H9 (cell line): ENCODE results near the gene FBN1. TPM values are rescaled to one million over a fixed set of nuclear protein-coding genes. Genes with fewer than 3 reads are reported as not detected.

Experiments
- DNase-seq: peaks from one replicate; pipeline ENCODE4 v3.0.0-alpha.2; 2017
- H2AFZ ChIP-seq: one replicate; pipeline ENCODE4 v1.6.1; 2013; ENCODE audit warnings: mild to moderate bottlenecking, low read length, control low read depth, moderate library complexity
- H2AK5ac ChIP-seq: 2 replicates; pipeline ENCODE4 v1.6.1; 2013; ENCODE audit warnings: low read length, control low read depth, mixed read lengths; ENCODE audit not compliant: insufficient read length
- H2BK120ac ChIP-seq: one replicate; pipeline ENCODE4 v1.6.1; 2013; ENCODE audit warnings: low read depth, mild to moderate bottlenecking, low read length, control low read depth, inconsistent platforms; ENCODE audit not compliant: poor library complexity, severe bottlenecking
- H2BK12ac ChIP-seq: 2 replicates; pipeline ENCODE4 v1.6.1; 2013; ENCODE audit warnings: low read length, control low read depth, mixed read lengths, low read depth; ENCODE audit not compliant: insufficient read length
- H2BK15ac ChIP-seq: 2 replicates; pipeline ENCODE4 v1.6.1; 2013; ENCODE audit warnings: low read depth, low read length, control low read depth
- H2BK20ac ChIP-seq: one replicate; pipeline ENCODE4 v1.6.1; 2013; ENCODE audit warnings: low read depth, mild to moderate bottlenecking, low read length, control low read depth, inconsistent platforms; ENCODE audit not compliant: poor library complexity, severe bottlenecking
- H2BK5ac ChIP-seq: 2 replicates; pipeline ENCODE4 v1.6.1; 2013; ENCODE audit warnings: low read length, control low read depth, mixed read lengths; ENCODE audit not compliant: insufficient read length
- H3K14ac ChIP-seq: 2 replicates; pipeline ENCODE4 v1.6.1; 2013; ENCODE audit warnings: low read length, control low read depth; ENCODE audit not compliant: insufficient read depth
- H3K18ac ChIP-seq: 2 replicates; pipeline ENCODE4 v1.6.1; 2013; ENCODE audit warnings: low read depth, mild to moderate bottlenecking, mixed read lengths, low read length, control low read depth; ENCODE audit not compliant: insufficient read length
- H3K23ac ChIP-seq: 2 replicates; pipeline ENCODE4 v1.6.1; 2013; ENCODE audit warnings: low read length, control low read depth, mixed read lengths, low read depth; ENCODE audit not compliant: insufficient read length
- H3K23me2 ChIP-seq: 2 replicates; pipeline ENCODE4 v1.6.1; 2013; ENCODE audit warnings: low read depth, mild to moderate bottlenecking, mixed read lengths, low read length, control low read depth; ENCODE audit not compliant: insufficient read length, poor library complexity, severe bottlenecking
- H3K27ac ChIP-seq: 2 replicates; pipeline ENCODE4 v1.5.1; 2013; ENCODE audit warnings: low read length, control low read depth, mixed read lengths, low read depth; ENCODE audit not compliant: insufficient read length
- H3K27me3 ChIP-seq: 2 replicates; pipeline ENCODE4 v1.6.1; 2013; ENCODE audit warnings: low read length, control low read depth, inconsistent platforms; ENCODE audit not compliant: insufficient read depth
- H3K4ac ChIP-seq: 2 replicates; pipeline ENCODE4 v1.6.1; 2013; ENCODE audit warnings: low read depth, mild to moderate bottlenecking, control low read depth, inconsistent platforms, low read length, moderate library complexity
- H3K4me1 ChIP-seq: 2 replicates; pipeline ENCODE4 v1.6.1; 2013; ENCODE audit warnings: low read length, control low read depth, inconsistent platforms; ENCODE audit not compliant: insufficient read depth
- H3K4me2 ChIP-seq: 2 replicates; pipeline ENCODE4 v1.6.1; 2013; ENCODE audit warnings: low read length, control low read depth, mixed read lengths; ENCODE audit not compliant: insufficient read length, insufficient read depth
- H3K56ac ChIP-seq: 2 replicates; pipeline ENCODE4 v1.6.1; 2013; ENCODE audit warnings: low read depth, mild to moderate bottlenecking, mixed read lengths, low read length, control low read depth; ENCODE audit not compliant: insufficient read length
- H3K79me1 ChIP-seq: 2 replicates; pipeline ENCODE4 v1.6.1; 2013; ENCODE audit warnings: low read depth, mild to moderate bottlenecking, moderate library complexity, low read length, control low read depth, inconsistent platforms; ENCODE audit not compliant: insufficient read depth, poor library complexity, severe bottlenecking
- H3K79me2 ChIP-seq: 2 replicates; pipeline ENCODE4 v1.6.1; 2013; ENCODE audit warnings: low read length, control low read depth, inconsistent platforms; ENCODE audit not compliant: insufficient read depth
- H3K9ac ChIP-seq: 2 replicates; pipeline ENCODE4 v1.6.1; 2013; ENCODE audit warnings: low read length, control low read depth, mixed read lengths; ENCODE audit not compliant: insufficient read length; ENCODE audit errors: extremely low read depth
- H3K9me3 ChIP-seq: one replicate; pipeline ENCODE4 v1.6.1; 2013; ENCODE audit warnings: low read depth, low read length, inconsistent platforms; ENCODE audit not compliant: control insufficient read depth
- H3T11ph ChIP-seq: one replicate; pipeline ENCODE4 v1.6.1; 2013; ENCODE audit warnings: mild to moderate bottlenecking, low read length, control low read depth, inconsistent platforms
- H4K20me1 ChIP-seq: one replicate; pipeline ENCODE4 v1.6.1; 2013; ENCODE audit not compliant: control insufficient read depth, insufficient read length, insufficient read depth
- H4K5ac ChIP-seq: 2 replicates; pipeline ENCODE4 v1.6.1; 2013; ENCODE audit warnings: low read depth, mild to moderate bottlenecking, mixed read lengths, low read length, control low read depth; ENCODE audit not compliant: insufficient read length
- H4K8ac ChIP-seq: replicated peaks from 2 replicates; pipeline ENCODE4 v1.6.1; 2013; ENCODE audit warnings: low read length, control low read depth, mixed read lengths, low read depth; ENCODE audit not compliant: insufficient read length
- H4K91ac ChIP-seq: 2 replicates; pipeline ENCODE4 v1.6.1; 2013; ENCODE audit warnings: low read depth, mild to moderate bottlenecking, moderate library complexity, mixed read lengths, low read length, control low read depth; ENCODE audit not compliant: insufficient read length
- H3K27ac Mint-ChIP-seq, 3 experiments: 2 replicates in 2 of 3; 3 replicates in 1 of 3; pipeline ENCODE4 v1.8.0; 2020 to 2021; ENCODE audit warnings: mixed read lengths in 3 of 3, mild to moderate bottlenecking in 1 of 3, moderate library complexity in 1 of 3
- H3K27me3 Mint-ChIP-seq: 2 replicates; pipeline ENCODE4 v1.8.0; 2021; ENCODE audit warnings: low read depth, mild to moderate bottlenecking, moderate library complexity, mixed read lengths
- H3K36me3 Mint-ChIP-seq, 3 experiments: 2 replicates in 2 of 3; 3 replicates in 1 of 3; pipeline ENCODE4 v1.8.0; 2020 to 2021; ENCODE audit warnings: low read depth in 3 of 3, mixed read lengths in 3 of 3; ENCODE audit not compliant: insufficient read depth in 1 of 3
- H3K4me1 Mint-ChIP-seq, 2 experiments: 2 replicates each; pipeline ENCODE4 v1.8.0; 2020; ENCODE audit warnings: mixed read lengths in 2 of 2
- H3K4me3 Mint-ChIP-seq, 2 experiments: 2 replicates in 1 of 2; 3 replicates in 1 of 2; pipeline ENCODE4 v1.8.0; 2020 to 2021; ENCODE audit warnings: mild to moderate bottlenecking in 2 of 2, mixed read lengths in 2 of 2, moderate library complexity in 1 of 2
- H3K9me3 Mint-ChIP-seq, 2 experiments: 2 replicates in 1 of 2; 3 replicates in 1 of 2; pipeline ENCODE4 v1.8.0; 2020; ENCODE audit warnings: mild to moderate bottlenecking in 2 of 2, mixed read lengths in 2 of 2, moderate library complexity in 1 of 2
- CTCF ChIP-seq: fragments of 200-600 bp; sonication (generic); conservative IDR thresholded peaks from 3 replicates; pipeline ENCODE4 v1.8.0; 2021; ENCODE audit warnings: antibody characterized with exemption, mild to moderate bottlenecking
- WGBS: extraction: QIAGEN DNeasy Blood & Tissue Kit; methylation state at CpG from one replicate; pipeline ENCODE4 v1.1.7; 2013; ENCODE audit warnings: missing lambda C conversion rate, low lambda C conversion rate, mixed read lengths; ENCODE audit not compliant: insufficient read length; ENCODE audit errors: extremely low coverage; 5-methylcytosine and 5-hydroxymethylcytosine counted together
- total RNA-seq: library from RNA; stranded (reverse); gene quantifications from 2 replicates; pipeline ENCODE4 v1.2.1, GENCODE V29; 2021

The FBN1 gene
- total RNA-seq, 1 experiment from 2014 or later: 3.6 TPM

DNA sequence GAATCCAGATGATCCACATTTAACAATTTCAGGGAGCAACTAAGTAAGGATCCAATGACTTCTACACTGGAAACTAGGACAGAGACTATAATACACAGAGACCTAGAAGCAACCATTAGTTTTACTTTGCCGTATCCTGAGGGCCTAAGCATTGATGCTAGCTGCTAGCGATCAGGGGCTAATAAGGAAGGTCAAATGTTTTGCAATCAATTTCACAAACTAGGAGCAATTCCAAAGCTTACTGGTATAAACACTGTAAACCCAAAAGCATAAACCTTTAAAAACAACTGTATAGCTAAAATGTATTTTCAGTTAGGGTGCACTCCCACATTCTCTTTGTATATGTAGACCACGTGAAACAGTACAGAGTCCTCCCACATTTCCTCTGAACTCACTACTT lies 31.5 kb downstream of the FBN1 start:
- peaks cover 0 to 4% of the 10 kb centered on the region in 2 experiments; a peak in 1 of 5 replicates for H3K9me3 Mint-ChIP-seq

More for the DNA sequence above, 31.5 kb downstream of the FBN1 start:
- no peak overlapping the region for H3K9ac ChIP-seq
- H2AFZ ChIP-seq: no peak overlapping the region
- no peaks in the 10 kb centered on the region for H3K79me2 ChIP-seq
- H2BK5ac ChIP-seq: no peak overlapping the region
- H2BK15ac ChIP-seq: no peak overlapping the region
- no peak overlapping the region for H3K56ac ChIP-seq
- H4K91ac ChIP-seq: no peak overlapping the region
- no peak overlapping the region for H3K4me2 ChIP-seq
- no peak overlapping the region for H2BK20ac ChIP-seq
- no peak for DNase-seq
- no peak overlapping the region for H3T11ph ChIP-seq
- no peaks in the 10 kb centered on the region for H3K27me3 ChIP-seq
- no peaks in the 10 kb centered on the region for H3K27me3 Mint-ChIP-seq
- H3K27ac ChIP-seq: no peak overlapping the region
- H2BK120ac ChIP-seq: no peak overlapping the region
- H2BK12ac ChIP-seq: no peak overlapping the region
- no peaks in the 10 kb centered on the region for H3K9me3 ChIP-seq
- H3K14ac ChIP-seq: no peak overlapping the region
- no peaks in the 10 kb centered on the region for H3K4me1 ChIP-seq
- no peak overlapping the region for H4K5ac ChIP-seq
- H3K27ac Mint-ChIP-seq: no peak overlapping the region
- no peak overlapping the region for H3K18ac ChIP-seq
- no peak for TF ChIP-seq CTCF
- H3K79me1 ChIP-seq: no peaks in the 10 kb centered on the region
- H3K4ac ChIP-seq: no peak overlapping the region
- no peaks in the 10 kb centered on the region for H4K20me1 ChIP-seq
- WGBS: no CpG with 5 or more reads among the region's 3 CpGs
- no peak overlapping the region for H4K8ac ChIP-seq
- H3K4me3 Mint-ChIP-seq: no peak overlapping the region
- peaks cover 8 to 10% of the 10 kb centered on the region in 2 experiments for H3K4me1 Mint-ChIP-seq
- no peak overlapping the region for H2AK5ac ChIP-seq
- no peaks in the 10 kb centered on the region for H3K23me2 ChIP-seq
- no peak overlapping the region for H3K23ac ChIP-seq
- peaks cover 0 to under 1% (median 0%) of the 10 kb centered on the region in 3 experiments; a peak in 1 of 7 replicates for H3K36me3 Mint-ChIP-seq
